ENCODE data around the gene FAM76B. TPM values are rescaled to one million over a fixed set of nuclear protein-coding genes. Genes with fewer than 3 reads are reported as not detected.

Gene FAM76B
- total RNA-seq, 1 donor from 2014 or later = 6.5 TPM

DNA sequence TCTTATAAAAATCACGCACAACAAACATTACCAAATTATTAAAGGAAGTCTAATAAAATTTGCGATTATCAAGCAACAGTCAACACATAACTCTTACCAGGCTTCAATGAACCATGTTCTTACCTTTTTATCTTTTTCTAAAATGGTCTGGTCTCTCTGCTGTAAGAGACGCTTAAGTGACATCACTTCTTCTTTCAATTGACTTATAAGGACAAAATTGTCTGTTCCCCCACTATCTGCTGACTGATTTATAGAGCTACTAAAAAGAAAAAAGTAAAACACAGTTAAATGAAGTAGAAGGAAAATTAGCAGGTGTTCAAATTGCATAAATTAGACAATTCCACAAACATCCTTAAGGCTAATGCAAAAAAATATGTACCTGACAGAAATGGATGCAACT lies 10.9 kb downstream of the FAM76B start:
- no peaks in the 10 kb centered on the region for H3K9me3 ChIP-seq (replicated peaks)
- no peak overlapping the region for H3K4me3 ChIP-seq
- TF ChIP-seq, protein P1, sequence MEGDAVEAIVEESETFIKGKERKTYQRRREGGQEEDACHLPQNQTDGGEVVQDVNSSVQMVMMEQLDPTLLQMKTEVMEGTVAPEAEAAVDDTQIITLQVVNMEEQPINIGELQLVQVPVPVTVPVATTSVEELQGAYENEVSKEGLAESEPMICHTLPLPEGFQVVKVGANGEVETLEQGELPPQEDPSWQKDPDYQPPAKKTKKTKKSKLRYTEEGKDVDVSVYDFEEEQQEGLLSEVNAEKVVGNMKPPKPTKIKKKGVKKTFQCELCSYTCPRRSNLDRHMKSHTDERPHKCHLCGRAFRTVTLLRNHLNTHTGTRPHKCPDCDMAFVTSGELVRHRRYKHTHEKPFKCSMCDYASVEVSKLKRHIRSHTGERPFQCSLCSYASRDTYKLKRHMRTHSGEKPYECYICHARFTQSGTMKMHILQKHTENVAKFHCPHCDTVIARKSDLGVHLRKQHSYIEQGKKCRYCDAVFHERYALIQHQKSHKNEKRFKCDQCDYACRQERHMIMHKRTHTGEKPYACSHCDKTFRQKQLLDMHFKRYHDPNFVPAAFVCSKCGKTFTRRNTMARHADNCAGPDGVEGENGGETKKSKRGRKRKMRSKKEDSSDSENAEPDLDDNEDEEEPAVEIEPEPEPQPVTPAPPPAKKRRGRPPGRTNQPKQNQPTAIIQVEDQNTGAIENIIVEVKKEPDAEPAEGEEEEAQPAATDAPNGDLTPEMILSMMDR (IDR thresholded peaks at IDR 0.05; ENCODE audit: borderline replicate concordance) = no peak
- H3K36me3 ChIP-seq = peaks cover 97% of the 10 kb centered on the region
- H3K27me3 ChIP-seq (ENCODE audit: low read depth) = no peaks in the 10 kb centered on the region
- intact Hi-C loops (cut with micrococcal nuclease) = no loop called here
- DNase-seq = no peak
- no peaks in the 10 kb centered on the region for H3K4me1 ChIP-seq
- no peak overlapping the region for H3K27ac ChIP-seq (replicated peaks)

DNA sequence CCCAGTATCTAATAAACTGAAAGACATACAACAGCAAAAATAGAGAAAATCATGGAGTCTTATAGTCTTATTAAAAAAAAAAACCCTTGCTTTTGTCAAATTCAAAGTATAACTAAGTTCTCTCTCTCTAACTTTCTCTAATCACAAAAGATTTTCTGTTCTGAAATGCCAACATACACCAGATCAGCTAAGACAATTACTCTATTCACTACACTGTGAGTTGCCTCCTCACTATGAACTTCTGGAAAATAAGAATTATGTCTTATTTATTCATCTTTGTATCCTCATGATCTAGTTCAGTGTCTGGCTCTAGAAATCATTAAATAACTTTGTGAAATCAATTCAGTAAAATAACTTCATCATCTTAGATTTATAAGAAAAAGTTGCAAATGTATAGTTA lies 12.7 kb downstream of the FAM76B start:
- Histone ChIP-seq H3K4me1 (no peaks in the 10 kb centered on the region), H3K9me3 (replicated peaks) (no peaks in the 10 kb centered on the region), H3K27ac (replicated peaks) (no peak overlapping the region), H3K36me3 (peaks cover 90% of the 10 kb centered on the region), H3K27me3 (ENCODE audit: low read depth) (no peaks in the 10 kb centered on the region), H3K4me3 (no peak overlapping the region)
- intact Hi-C loops (cut with micrococcal nuclease) = no loop called here
- DNase-seq = no peak
- TF ChIP-seq, protein P1 (IDR thresholded peaks at IDR 0.05; ENCODE audit: borderline replicate concordance) = no peak

DNA sequence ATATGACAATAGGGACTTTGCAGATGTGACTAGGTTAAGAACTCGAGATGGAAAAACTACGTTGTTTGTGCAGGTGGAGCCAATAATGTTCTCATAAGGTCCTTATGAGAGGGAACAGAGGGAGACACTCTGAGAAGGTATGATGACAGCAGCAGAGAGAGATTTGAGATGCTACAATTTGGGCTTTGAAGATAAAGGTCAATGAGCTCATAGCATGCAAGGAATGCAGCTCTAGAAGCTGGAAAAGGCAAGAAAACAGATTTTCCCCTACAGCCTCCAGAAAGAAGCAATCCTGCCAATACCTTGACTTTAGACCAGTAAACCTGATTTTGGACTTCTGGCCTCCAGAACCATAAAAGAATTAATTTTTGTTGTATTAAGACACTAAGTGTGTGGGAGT lies 21.1 kb downstream of the FAM76B start:
- no peaks in the 10 kb centered on the region for H3K4me1 ChIP-seq
- H3K27ac ChIP-seq (replicated peaks) = no peak overlapping the region
- no peak overlapping the region for H3K4me3 ChIP-seq
- intact Hi-C loops (cut with micrococcal nuclease) = no loop called here
- no peak for DNase-seq
- H3K27me3 ChIP-seq (ENCODE audit: low read depth) = no peaks in the 10 kb centered on the region
- H3K36me3 ChIP-seq = peaks cover 32% of the 10 kb centered on the region
- H3K9me3 ChIP-seq (replicated peaks) = no peaks in the 10 kb centered on the region
- TF ChIP-seq, protein P1 (IDR thresholded peaks at IDR 0.05; ENCODE audit: borderline replicate concordance) = no peak

DNA sequence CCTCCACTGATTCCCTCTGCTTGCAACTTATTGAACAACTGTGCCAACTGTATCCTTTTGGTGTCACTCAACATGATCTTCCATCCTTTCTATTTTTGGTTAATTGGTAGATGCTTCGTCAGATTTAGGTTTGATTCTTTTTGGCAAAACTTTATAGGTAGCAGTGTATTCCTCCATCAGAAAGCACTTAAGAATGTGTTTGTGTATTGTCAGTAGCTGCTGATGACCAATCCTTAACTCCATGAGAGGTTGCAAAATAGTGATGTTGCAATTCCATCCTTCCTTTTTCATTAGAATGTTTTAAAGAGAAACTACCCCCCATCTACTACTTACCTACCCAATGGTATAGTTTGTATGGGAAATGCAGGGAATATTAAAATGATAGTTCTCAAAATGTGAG lies 22.1 kb downstream of the FAM76B start:
- Histone ChIP-seq H3K36me3 (peaks cover 26% of the 10 kb centered on the region), H3K4me3 (no peak overlapping the region), H3K9me3 (replicated peaks) (no peaks in the 10 kb centered on the region), H3K4me1 (no peaks in the 10 kb centered on the region), H3K27ac (replicated peaks) (no peak overlapping the region), H3K27me3 (ENCODE audit: low read depth) (peaks cover 6% of the 10 kb centered on the region)
- intact Hi-C loops (cut with micrococcal nuclease) = no loop called here
- TF ChIP-seq, protein P1 (IDR thresholded peaks at IDR 0.05; ENCODE audit: borderline replicate concordance) = no peak
- no peak for DNase-seq

DNA sequence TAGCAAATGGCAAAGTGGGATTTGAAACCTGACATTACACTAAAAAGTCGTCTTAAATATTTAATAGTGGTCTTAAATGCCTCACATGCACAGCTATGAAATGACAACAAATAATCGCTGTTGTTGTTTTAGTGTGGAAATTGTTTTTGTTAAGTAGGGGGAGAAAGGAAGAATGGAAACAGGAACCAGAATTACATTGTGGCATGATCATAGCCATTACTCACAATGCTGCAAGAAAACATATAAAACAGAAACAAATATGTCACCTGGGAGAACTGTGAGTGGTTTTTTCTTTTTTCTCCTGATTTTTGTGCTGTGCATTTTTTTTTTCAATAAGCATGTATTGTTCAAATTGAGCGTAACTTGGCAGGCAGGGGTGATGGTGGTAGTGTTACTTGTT lies 22.9 kb downstream of the FAM76B start:
- H3K27me3 ChIP-seq (ENCODE audit: low read depth) = peaks cover 6% of the 10 kb centered on the region
- H3K4me3 ChIP-seq = no peak overlapping the region
- TF ChIP-seq, protein P1 (IDR thresholded peaks at IDR 0.05; ENCODE audit: borderline replicate concordance) = no peak
- no peaks in the 10 kb centered on the region for H3K9me3 ChIP-seq (replicated peaks)
- DNase-seq = no peak
- intact Hi-C loops (cut with micrococcal nuclease) = no loop called here
- H3K36me3 ChIP-seq = peaks cover 21% of the 10 kb centered on the region
- no peak overlapping the region for H3K27ac ChIP-seq (replicated peaks)
- no peaks in the 10 kb centered on the region for H3K4me1 ChIP-seq
